ENCODE measurements around the gene DYNLRB1.
"Not testable (repeated sequence)": the region's sequence is repeated elsewhere in the genome, so short reads cannot be mapped to it uniquely, and the experiment has no call there.

DYNLRB1 gene

GRCh38 chr20:34485068-34485634 lies 31.1 kb upstream of the DYNLRB1 start:
- TF ChIP-seq, protein P1, sequence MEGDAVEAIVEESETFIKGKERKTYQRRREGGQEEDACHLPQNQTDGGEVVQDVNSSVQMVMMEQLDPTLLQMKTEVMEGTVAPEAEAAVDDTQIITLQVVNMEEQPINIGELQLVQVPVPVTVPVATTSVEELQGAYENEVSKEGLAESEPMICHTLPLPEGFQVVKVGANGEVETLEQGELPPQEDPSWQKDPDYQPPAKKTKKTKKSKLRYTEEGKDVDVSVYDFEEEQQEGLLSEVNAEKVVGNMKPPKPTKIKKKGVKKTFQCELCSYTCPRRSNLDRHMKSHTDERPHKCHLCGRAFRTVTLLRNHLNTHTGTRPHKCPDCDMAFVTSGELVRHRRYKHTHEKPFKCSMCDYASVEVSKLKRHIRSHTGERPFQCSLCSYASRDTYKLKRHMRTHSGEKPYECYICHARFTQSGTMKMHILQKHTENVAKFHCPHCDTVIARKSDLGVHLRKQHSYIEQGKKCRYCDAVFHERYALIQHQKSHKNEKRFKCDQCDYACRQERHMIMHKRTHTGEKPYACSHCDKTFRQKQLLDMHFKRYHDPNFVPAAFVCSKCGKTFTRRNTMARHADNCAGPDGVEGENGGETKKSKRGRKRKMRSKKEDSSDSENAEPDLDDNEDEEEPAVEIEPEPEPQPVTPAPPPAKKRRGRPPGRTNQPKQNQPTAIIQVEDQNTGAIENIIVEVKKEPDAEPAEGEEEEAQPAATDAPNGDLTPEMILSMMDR (IDR thresholded peaks at IDR 0.05; ENCODE audit: borderline replicate concordance, insufficient read depth, low read depth, low read length): no peak

DNA sequence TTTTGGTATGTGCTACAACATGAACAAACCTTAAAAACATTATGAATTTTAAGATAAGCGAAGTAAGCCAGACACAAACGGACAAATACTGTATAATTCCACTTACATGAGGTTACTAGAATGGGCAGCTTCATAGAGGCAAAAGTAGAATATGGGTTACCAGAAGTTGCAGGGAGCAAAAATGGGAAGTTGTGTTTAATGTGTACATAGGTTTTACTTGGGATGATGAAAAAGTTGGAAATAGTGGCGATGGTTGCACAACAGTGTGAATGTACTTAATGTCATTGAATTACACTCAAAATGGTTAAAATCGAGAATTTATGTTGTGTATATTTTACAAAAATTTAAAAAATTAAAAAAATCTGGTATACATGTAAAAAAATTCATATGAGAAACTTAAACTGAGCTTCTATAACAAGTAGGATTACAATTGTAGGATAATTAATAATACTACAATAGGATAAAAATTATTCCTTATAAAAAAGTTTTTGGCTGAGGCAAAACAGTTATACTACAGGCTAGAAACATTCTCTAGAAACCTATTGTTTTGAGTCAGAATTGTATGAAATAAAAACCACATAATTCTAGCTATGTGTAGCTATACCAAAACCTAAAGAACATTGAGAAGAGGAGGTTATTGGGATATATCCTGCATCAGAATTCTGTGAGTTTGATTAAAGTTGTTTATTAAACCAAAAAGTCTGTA lies 24.8 kb upstream of the DYNLRB1 start:
- H3K4me3 ChIP-seq (ENCODE audit: low read depth, low read length): no peak overlapping the region
- TF ChIP-seq, protein P1 (IDR thresholded peaks at IDR 0.05; ENCODE audit: borderline replicate concordance, insufficient read depth, low read depth, low read length): no peak

More at GRCh38 chr20:34485068-34485634, 31.1 kb upstream of the DYNLRB1 start:
- H3K4me3 ChIP-seq (ENCODE audit: low read depth, low read length): no peak overlapping the region

GRCh38 chr20:34491932-34492509 lies 24.2 kb upstream of the DYNLRB1 start:
- no peak overlapping the region for H3K4me3 ChIP-seq (ENCODE audit: low read depth, low read length)
- TF ChIP-seq, protein P1 (IDR thresholded peaks at IDR 0.05; ENCODE audit: borderline replicate concordance, insufficient read depth, low read depth, low read length): no peak

DNA sequence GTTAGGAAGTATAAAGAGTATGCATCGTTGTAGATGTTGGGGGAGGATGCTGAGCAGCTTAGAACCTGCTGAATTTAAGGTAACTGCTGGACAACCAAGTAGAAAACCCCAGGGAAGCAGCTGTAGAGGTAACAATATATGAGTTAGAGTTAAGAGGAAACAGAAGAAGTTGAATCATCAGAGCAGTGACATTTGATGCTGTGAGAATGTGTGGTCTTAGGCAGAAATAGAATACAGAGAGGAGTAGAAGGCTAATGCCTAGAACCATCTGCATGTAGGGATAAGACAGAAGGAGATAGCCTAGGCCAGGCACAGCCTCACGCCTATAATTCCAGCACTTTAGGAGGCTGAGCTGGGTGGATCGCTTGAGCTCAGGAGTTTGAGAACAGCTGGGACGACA lies 22.6 kb upstream of the DYNLRB1 start:
- no peak overlapping the region for H3K4me3 ChIP-seq (ENCODE audit: low read depth, low read length)
- TF ChIP-seq, protein P1 (IDR thresholded peaks at IDR 0.05; ENCODE audit: borderline replicate concordance, insufficient read depth, low read depth, low read length): no peak

GRCh38 chr20:34495307-34495706 lies 20.9 kb upstream of the DYNLRB1 start:
- no peak overlapping the region for H3K4me3 ChIP-seq (ENCODE audit: low read depth, low read length)
- TF ChIP-seq, protein P1 (IDR thresholded peaks at IDR 0.05; ENCODE audit: borderline replicate concordance, insufficient read depth, low read depth, low read length): no peak

DNA sequence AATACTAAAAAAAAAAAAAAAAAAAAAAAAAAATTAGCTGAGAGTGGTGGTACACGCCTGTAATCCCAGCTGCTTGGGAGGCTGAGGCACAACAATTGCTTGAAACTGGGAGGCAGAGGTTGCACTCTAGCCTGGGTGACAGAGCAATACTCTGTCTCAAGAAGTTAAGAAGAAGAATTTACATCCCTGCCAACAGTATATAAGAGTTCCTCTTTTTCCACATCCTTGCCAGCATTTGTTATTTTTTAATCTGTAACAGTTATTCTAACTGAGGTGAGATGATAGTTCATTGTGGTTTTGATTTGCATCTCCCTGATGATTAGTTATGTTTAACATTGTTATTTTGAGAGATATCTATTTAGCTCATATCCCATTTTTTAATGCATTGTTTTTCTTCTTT lies 20.3 kb upstream of the DYNLRB1 start:
- no peak overlapping the region for H3K4me3 ChIP-seq (ENCODE audit: low read depth, low read length)
- TF ChIP-seq, protein P1 (IDR thresholded peaks at IDR 0.05; ENCODE audit: borderline replicate concordance, insufficient read depth, low read depth, low read length): no peak

DNA sequence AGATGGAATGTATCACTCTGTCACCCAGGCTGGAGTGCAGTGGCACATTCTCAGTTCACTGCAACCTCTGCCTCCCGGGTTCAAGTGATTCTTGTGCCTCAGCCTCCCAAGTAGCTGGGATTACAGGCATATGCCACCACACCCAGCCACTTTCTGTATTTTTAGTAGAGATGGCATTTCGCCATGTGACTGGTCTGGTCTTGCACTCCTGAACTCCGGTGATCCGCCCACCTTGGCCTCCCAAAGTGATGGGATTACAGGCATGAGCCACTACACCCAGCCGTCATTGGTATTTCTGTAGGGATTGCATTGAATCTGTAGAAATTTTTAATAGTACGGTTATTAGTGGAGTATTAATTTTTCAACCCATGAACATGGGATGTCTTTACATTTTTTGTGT lies 18.6 kb upstream of the DYNLRB1 start:
- not testable (repeated sequence) for H3K4me3 ChIP-seq (ENCODE audit: low read depth, low read length)
